ENCODE measurements around the gene NEDD8.

NEDD8 gene

DNA sequence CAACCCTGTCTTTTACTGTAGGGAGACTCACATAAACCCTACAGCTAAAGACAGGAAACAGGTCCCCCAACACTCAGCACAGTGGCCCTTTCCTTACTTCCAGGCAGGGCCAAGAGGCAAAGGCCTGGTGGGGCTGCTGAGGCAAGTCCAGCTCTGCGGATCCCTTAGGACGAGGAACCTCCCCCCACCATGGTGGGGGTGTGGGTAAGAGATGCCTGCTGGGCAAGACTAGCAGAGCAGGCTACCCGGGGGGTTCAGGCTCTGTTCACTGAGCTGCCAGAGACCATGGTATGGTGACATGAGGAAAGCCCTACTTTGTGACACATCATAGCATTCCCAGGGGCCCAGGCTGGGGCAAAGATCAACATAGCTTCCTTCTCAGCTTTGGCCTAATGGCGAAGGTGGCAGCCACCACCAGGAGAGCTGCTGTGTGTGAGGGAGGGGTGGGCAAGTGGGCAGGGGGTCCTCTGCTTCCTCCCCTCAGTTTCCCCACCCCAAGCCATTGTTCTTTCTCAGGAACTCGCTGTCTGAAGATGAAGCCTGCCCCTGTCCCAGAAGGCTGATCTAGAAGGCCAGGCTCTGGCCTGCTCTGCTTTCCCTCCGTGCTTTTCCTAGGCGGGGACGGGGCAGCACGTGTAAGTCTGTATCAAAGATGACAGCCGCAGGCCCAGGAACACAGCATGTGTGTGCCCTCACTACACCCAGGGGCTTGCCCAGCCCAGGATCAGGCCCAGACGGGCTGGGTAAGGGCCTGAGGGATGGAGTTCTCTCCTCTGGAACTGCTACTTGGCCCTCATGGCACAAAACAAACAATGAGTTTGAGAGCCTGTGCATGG, 20.3 kb upstream of the NEDD8 start:
- H3K9me3 ChIP-seq (ENCODE audit: insufficient read depth, low read length, severe bottlenecking): no peaks in the 10 kb centered on the region
- H2AFZ ChIP-seq (ENCODE audit: low read depth, low read length): no peak overlapping the region
- H3K9ac ChIP-seq (ENCODE audit: low read depth, low read length): no peak overlapping the region
- no peak overlapping the region for H3K27ac ChIP-seq (ENCODE audit: low read length)
- no peaks in the 10 kb centered on the region for H3K36me3 ChIP-seq (ENCODE audit: insufficient read depth, low read length)
- no peak overlapping the region for H3K4me2 ChIP-seq (ENCODE audit: insufficient read depth, low read length)
- no peak for DNase-seq
- no peaks in the 10 kb centered on the region for H3K79me2 ChIP-seq (ENCODE audit: insufficient read depth, low read length)
- no peaks in the 10 kb centered on the region for H3K4me1 ChIP-seq (ENCODE audit: insufficient read depth, low read length)
- H3K4me3 ChIP-seq (ENCODE audit: low read depth in 1 of 2, low read length in 2 of 2): no peak overlapping the region
- no peak for ATAC-seq (ENCODE audit: insufficient read depth, low read depth)
- H4K20me1 ChIP-seq (ENCODE audit: insufficient read depth, low read length): no peaks in the 10 kb centered on the region
- no peak for TF ChIP-seq EZH2 (IDR thresholded peaks at IDR 0.05; ENCODE audit: borderline replicate concordance, low read depth, low read length, severe bottlenecking)
- TF ChIP-seq, protein P1, sequence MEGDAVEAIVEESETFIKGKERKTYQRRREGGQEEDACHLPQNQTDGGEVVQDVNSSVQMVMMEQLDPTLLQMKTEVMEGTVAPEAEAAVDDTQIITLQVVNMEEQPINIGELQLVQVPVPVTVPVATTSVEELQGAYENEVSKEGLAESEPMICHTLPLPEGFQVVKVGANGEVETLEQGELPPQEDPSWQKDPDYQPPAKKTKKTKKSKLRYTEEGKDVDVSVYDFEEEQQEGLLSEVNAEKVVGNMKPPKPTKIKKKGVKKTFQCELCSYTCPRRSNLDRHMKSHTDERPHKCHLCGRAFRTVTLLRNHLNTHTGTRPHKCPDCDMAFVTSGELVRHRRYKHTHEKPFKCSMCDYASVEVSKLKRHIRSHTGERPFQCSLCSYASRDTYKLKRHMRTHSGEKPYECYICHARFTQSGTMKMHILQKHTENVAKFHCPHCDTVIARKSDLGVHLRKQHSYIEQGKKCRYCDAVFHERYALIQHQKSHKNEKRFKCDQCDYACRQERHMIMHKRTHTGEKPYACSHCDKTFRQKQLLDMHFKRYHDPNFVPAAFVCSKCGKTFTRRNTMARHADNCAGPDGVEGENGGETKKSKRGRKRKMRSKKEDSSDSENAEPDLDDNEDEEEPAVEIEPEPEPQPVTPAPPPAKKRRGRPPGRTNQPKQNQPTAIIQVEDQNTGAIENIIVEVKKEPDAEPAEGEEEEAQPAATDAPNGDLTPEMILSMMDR (IDR thresholded peaks at IDR 0.05; ENCODE audit: borderline replicate concordance, extremely low read depth, low read length, poor library complexity, severe bottlenecking): no peak
- H3K27me3 ChIP-seq (ENCODE audit: insufficient read depth, low read length, poor library complexity): no peaks in the 10 kb centered on the region

DNA sequence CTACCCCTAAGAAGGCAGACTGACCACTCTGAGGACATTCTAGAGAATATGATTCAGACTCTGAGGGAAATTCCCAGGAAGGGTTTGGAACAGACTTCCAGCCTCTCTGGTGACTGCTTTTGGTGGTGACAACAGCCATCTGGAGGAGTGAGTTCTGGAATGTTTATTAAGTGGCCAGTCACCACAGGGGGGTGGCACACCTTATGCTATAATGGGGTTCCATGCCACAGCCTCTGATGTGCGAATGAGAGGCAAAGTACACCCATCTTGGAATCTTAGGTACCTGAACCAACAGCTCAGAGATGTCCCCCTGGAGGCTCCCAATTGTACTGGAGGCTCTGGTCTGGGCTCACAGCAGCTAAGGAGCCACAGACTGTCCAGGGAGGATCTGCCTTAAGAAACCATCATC, 19.7 kb upstream of the NEDD8 start:
- Histone ChIP-seq H3K4me2 (ENCODE audit: insufficient read depth, low read length) (no peak overlapping the region), H3K9me3 (ENCODE audit: insufficient read depth, low read length, severe bottlenecking) (no peaks in the 10 kb centered on the region), H2AFZ (ENCODE audit: low read depth, low read length) (no peak overlapping the region), H3K4me3 (ENCODE audit: low read depth in 1 of 2, low read length in 2 of 2) (no peak overlapping the region), H3K27ac (ENCODE audit: low read length) (no peak overlapping the region), H4K20me1 (ENCODE audit: insufficient read depth, low read length) (no peaks in the 10 kb centered on the region), H3K79me2 (ENCODE audit: insufficient read depth, low read length) (no peaks in the 10 kb centered on the region), H3K36me3 (ENCODE audit: insufficient read depth, low read length) (no peaks in the 10 kb centered on the region), H3K27me3 (ENCODE audit: insufficient read depth, low read length, poor library complexity) (no peaks in the 10 kb centered on the region), H3K9ac (ENCODE audit: low read depth, low read length) (no peak overlapping the region), H3K4me1 (ENCODE audit: insufficient read depth, low read length) (no peaks in the 10 kb centered on the region)
- no peak for TF ChIP-seq EZH2 (IDR thresholded peaks at IDR 0.05; ENCODE audit: borderline replicate concordance, low read depth, low read length, severe bottlenecking)
- TF ChIP-seq, protein P1 (IDR thresholded peaks at IDR 0.05; ENCODE audit: borderline replicate concordance, extremely low read depth, low read length, poor library complexity, severe bottlenecking): no peak
- DNase-seq (no peak), ATAC-seq (ENCODE audit: insufficient read depth, low read depth) (no peak)

DNA sequence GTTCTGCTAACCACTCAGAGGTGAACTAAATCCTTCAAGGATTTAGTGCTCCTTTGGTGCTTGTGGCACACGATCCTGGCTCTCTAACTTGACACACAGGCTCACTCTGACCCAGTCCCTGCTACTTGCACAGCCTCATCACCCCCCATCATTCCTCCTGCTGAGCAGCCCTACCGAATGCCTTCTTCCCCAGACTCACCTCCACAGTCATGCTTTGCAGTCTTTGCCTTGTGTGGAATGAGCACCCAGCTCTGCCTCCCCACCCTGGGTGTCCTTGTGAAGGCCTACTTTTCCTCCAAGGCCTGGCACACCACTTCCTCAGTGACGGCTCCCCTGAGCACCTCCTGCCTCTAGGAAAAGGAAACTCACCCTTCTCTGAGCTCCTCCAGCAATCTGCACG, 18.2 kb upstream of the NEDD8 start:
- Histone ChIP-seq H3K4me2 (ENCODE audit: insufficient read depth, low read length) (no peak overlapping the region), H4K20me1 (ENCODE audit: insufficient read depth, low read length) (no peaks in the 10 kb centered on the region), H3K79me2 (ENCODE audit: insufficient read depth, low read length) (no peaks in the 10 kb centered on the region), H2AFZ (ENCODE audit: low read depth, low read length) (no peak overlapping the region), H3K27ac (ENCODE audit: low read length) (no peak overlapping the region), H3K4me1 (ENCODE audit: insufficient read depth, low read length) (no peaks in the 10 kb centered on the region), H3K9me3 (ENCODE audit: insufficient read depth, low read length, severe bottlenecking) (no peaks in the 10 kb centered on the region), H3K9ac (ENCODE audit: low read depth, low read length) (no peak overlapping the region), H3K36me3 (ENCODE audit: insufficient read depth, low read length) (no peaks in the 10 kb centered on the region), H3K27me3 (ENCODE audit: insufficient read depth, low read length, poor library complexity) (no peaks in the 10 kb centered on the region), H3K4me3 (ENCODE audit: low read depth in 1 of 2, low read length in 2 of 2) (no peak overlapping the region)
- no peak for ATAC-seq (ENCODE audit: insufficient read depth, low read depth)
- TF ChIP-seq EZH2 (IDR thresholded peaks at IDR 0.05; ENCODE audit: borderline replicate concordance, low read depth, low read length, severe bottlenecking): no peak
- TF ChIP-seq, protein P1 (IDR thresholded peaks at IDR 0.05; ENCODE audit: borderline replicate concordance, extremely low read depth, low read length, poor library complexity, severe bottlenecking): no peak
- no peak for DNase-seq
